HEK293T (cell line): ENCODE results near the gene ALDH4A1.

ENCODE experiments used
- BHLHE40 ChIP-seq: fragments of 450-650 bp; IDR thresholded peaks from 2 replicates; pipeline ENCODE4 v1.6.1; 2016; ENCODE audit warnings: mild to moderate bottlenecking, moderate library complexity, borderline replicate concordance
- CTBP1 ChIP-seq: fragments of 450-650 bp; IDR thresholded peaks from 2 replicates; pipeline ENCODE4 v1.6.1; 2016; ENCODE audit warnings: borderline replicate concordance
- ELF4 ChIP-seq: fragments of 450-650 bp; IDR thresholded peaks from 2 replicates; pipeline ENCODE4 v1.6.1; 2017; ENCODE audit warnings: antibody characterized with exemption
- FOXA1 ChIP-seq: fragments of 450-650 bp; IDR thresholded peaks from 2 replicates; pipeline ENCODE4 v1.6.1; 2016; ENCODE audit warnings: mild to moderate bottlenecking
- FOXM1 ChIP-seq: fragments of 450-650 bp; IDR thresholded peaks from 2 replicates; pipeline ENCODE4 v1.6.1; 2017; ENCODE audit warnings: mild to moderate bottlenecking, borderline replicate concordance
- L3MBTL2 ChIP-seq: fragments of 450-650 bp; conservative IDR thresholded peaks from 2 replicates; pipeline ENCODE4 v1.6.1; 2016; ENCODE audit warnings: mild to moderate bottlenecking
- LEF1 ChIP-seq: fragments of 450-650 bp; IDR thresholded peaks from 2 replicates; pipeline ENCODE4 v1.6.1; 2017; ENCODE audit warnings: mild to moderate bottlenecking, borderline replicate concordance
- NFRKB ChIP-seq: fragments of 450-650 bp; IDR thresholded peaks from 2 replicates; pipeline ENCODE4 v1.6.1; 2016; ENCODE audit warnings: mild to moderate bottlenecking, moderate library complexity
- PKNOX1 ChIP-seq: fragments of 450-650 bp; IDR thresholded peaks from 2 replicates; pipeline ENCODE4 v1.6.1; 2016
- SP1 ChIP-seq: fragments of 450-650 bp; IDR thresholded peaks from 2 replicates; pipeline ENCODE4 v1.6.1; 2017
- SUZ12 ChIP-seq: fragments of 450-650 bp; IDR thresholded peaks from 2 replicates; pipeline ENCODE4 v1.6.1; 2016; ENCODE audit warnings: mild to moderate bottlenecking
- ZNF384 ChIP-seq: fragments of 450-650 bp; IDR thresholded peaks from 2 replicates; pipeline ENCODE4 v1.6.1; 2016

GRCh38 chr1:18943162-18943561 lies 40.8 kb upstream of the ALDH4A1 start:
- no peak for TF ChIP-seq LEF1
- no peak for TF ChIP-seq ZNF384
- TF ChIP-seq ELF4 = no peak
- no peak for TF ChIP-seq CTBP1
- TF ChIP-seq SUZ12 = no peak
- no peak for TF ChIP-seq FOXM1
- TF ChIP-seq NFRKB = no peak
- TF ChIP-seq BHLHE40 = no peak
- no peak for TF ChIP-seq SP1
- no peak for TF ChIP-seq PKNOX1
- TF ChIP-seq L3MBTL2 = no peak
- TF ChIP-seq FOXA1 = no peak
